Hippocampal formation (tissue), 2 donors: ENCODE results near the gene PRKRIP1.
A peak's percentile ranks its signal among the peaks of the same experiment; 100 is the strongest.
"Not testable (repeated sequence)": the region's sequence is repeated elsewhere in the genome, so short reads cannot be mapped to it uniquely, and the experiment has no call there.

ENCODE experiments used
- DNase-seq, 2 donors: peaks; one replicate each; lab custom pipeline; 2025; lab: John Stamatoyannopoulos, UW

PRKRIP1 gene

DNA sequence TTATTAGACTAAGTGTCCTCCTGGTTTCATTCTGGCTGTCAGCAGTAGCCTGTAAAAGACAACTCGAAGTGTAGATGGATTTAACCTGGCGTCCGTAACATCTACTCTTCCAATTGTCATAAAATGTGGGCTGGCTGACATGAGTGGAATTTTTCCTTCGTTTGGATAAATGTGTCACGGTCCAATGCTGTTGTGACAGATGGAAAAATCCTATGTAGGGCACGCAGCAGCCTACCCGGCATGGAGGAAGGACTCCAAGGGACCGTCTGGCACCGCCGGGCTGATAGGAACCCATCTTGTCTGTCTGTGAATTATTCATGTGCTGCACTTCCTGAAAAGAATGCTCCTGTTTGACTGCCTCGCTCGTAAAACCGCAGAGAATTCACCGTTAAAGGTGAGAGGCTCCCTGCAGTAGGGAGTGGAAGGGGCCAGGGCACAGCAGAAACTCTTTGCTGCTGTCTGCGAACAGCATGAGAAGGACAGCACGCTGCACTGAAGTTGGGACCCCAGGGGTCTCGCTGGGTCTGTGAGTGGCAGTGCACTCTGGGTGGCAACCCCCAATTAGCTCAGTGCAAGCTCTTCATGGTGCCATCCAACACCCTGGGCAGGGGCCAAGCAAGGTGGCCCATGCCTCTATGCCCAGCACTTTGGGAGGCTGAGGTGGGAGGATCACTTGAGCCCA is 35.6 kb downstream of the PRKRIP1 start:
- DNase-seq: peak in 1 of 2 donors; percentile 14

DNA sequence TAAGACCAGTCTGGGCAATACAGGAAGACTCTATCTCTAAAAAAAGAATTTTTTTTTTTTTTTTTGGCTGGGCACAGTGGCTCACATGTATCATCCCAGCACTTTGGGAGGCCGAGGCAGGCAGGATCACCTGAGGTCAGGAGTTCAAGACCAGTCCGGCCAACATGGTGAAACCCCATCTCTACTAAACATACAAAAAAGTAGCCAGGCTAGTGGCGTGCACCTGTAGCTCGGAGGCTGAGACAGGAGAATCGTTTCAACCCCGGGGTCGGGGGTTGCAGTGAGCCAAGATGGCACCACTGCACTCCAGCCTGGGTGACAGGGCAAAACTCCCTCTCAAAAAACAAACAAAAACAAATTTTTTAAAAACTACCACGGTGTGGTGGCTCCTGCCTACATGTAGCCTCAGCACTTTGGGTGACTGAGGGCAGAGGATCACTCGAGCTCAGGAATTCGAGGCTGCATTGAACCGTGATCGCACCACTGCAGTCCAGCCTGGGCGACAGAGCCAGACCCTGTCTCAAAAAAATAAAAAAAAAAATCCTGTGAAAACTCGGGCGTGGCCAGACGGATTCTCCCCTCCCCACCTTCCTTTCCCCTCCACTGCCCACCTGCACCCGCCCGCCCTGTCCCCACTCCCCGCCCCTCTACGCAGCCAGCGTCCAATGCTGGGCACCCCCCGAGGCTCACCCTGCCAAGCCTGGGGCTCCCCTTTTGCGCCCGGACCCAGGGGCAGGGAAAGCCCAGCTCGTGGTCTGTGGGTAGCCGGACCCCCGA is 36.5 kb downstream of the PRKRIP1 start:
- no peak for DNase-seq

DNA sequence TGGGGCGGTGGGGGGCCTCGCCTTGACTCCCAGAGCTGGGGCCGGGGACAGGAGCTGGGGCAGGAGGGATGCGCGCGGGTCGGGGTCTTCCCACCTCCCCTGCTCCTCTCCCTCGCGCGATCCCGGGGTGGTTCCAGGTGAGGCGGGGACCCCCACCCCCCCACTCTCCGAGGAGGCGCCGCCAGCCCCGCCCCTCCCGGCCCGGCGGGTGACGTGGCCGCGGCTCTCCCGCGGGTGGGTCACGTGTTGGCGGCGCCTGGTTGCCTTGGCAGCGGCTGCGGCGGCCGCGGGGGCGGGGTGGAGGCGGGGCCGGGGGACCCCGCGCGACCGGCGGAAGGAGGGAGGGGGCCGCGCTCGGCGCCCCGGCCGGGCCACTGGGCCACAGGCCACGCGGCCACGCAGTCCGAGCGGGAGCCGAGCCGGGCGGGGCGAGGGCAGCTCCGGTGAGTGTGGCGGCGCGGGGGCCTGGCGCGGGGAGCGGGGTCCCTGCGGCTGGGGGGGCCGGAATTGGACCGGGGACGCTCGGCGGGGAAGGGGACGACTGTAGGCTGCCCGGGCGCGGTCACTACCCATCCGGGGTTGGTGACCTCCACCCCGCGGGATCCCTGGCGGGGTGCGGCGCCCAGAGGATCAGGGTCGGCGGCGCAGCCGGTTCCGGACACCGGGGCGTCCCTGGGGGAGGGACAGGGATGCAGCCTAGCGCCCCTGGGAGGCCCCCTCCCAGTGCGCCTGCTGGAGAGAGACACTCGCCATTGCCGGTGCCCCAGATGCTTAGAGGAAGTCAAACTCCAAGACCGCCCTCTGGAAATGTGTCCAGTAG is 37.3 kb downstream of the PRKRIP1 start, which contains the start of gene ORAI2:
Gene ORAI2 (plus strand): TSS at position 357 of the 820 bp plus-strand sequence. CDS start 5,382 bp downstream, outside the sequence.
- peak; percentile 28 to 72 for DNase-seq

DNA sequence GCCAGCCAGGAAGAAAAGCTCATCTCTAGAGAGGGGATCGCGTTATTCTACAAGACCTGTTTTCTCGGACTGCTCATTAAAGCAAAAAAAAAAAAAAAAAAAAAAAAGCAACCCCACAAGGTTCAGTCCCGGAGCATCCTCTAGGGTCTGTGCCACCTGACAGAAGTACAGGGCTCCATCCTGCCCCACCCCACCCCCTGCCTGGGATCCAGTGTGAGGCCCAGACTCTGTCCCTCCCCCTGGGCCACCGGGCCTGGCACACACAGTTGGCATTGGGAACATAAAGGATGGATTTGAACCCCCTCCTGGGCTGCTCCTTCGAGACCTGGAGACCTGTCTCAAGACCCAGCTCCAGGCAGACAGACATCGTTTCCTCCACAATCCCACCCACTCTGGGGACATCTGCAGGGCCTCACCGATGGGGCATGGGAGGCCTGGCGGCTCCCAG is 37.9 kb downstream of the PRKRIP1 start:
- DNase-seq: no peak

DNA sequence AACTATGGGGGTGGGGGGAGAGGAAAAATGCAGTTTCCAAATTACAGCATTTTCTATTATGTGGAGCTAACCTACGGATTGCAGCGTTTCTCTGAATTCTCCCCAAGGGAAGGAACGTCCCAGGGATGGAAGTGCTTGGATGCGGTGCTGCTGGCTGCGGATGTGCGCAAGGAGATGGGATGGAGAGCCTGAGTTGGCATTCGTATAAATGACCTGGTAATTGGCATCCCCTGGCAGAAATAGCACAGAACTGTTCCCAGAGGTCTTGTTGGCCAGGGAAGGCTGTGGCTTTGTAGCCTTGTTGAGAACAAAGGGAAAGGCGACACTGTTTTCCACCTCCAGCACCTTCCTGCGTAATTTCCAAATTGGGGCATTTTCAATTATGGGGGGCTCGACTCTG is 40.0 kb downstream of the PRKRIP1 start:
- DNase-seq: no peak

DNA sequence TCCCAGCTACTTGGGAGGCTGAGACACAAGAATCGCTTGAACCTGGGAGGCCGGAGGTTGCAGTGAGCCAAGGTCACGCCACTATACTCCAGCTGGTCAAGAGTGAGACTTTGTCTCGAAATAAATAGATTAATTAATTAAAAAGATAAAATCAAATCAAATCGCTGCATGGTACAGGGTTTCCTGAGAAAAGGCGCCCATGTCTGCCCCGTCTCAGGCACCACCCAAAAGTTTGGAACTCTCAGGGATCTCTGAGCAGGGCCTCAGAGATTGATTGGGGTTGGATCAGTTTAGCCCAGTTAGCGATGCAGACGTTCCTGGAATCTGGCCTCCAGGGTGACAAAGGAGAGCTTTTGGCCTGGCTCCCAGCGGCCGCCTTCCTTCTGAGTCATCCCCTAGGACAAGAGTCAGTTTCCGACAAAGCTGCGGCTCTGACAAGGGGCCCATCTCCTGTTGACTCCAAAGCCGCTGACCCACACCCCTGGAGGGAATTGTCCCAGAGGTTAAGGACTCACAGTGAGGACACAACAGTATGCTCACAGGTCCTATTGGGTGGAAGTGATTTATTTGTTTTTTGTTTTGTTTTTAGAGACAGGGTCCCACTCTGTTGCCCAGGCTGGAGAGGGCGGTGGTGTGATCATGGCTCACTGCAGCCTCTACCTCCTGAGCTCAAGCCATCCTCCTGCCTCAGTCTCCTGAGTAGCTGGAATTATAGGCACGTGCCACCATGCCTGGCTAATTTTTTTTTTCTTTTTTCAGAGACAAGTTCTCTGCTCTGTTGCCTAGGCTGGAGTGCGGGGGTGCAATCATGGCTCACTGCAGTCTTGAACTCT is 44.0 kb downstream of the PRKRIP1 start:
- DNase-seq: no peak

DNA sequence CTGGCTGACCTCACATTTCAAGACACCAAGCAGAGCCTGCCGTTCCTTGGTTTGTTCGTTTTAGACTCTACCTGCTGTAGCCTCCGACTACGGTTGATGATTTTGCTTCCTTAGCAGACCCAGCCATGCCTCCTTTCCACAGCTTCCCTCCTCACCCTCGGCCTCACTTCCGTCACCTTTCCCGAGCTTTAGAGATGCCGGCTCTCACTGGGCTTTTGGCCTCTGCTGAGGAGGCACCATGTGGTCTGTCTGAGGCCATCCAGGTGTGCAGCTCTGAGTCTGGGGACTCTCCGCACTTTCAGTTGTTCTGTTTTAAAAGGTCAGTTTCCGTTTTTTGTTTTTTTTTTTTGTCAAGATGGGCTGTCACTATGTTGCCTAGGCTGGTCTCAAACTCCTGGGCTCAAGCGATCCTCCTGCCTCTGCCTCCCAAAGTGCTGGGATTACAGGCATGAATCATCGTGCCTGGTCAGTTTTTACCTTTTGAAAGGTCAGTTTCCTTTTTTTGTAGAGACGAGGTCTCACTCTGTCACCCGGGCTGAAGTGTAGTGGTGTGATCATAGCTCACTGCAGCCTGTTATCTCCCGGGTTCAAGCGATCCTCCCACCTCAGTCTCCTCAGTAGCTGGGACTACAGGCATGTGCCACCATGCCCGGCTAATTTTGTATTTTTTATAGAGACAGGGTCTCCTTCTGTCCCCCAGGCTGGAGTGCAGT is 49.0 kb downstream of the PRKRIP1 start:
- DNase-seq: no peak

DNA sequence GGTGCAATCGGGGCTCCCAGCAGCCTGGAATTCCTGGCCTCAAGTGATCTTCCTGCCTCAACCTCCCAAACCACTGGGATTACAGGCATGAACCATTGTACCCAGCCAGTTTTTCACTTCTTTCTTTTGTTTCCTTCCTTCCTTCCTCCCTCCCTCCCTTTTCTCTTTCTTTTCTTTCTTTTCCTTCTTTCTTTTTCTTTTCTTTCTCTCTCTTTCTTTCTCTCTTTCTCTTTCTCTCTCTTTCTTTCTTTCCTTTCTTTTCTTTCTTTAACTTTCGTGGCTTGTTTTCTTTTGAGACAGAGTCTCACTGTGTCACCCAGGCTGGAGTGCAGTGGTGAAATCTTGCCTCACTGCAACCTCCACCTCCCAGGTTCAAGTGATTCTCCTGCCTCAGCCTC is 49.5 kb downstream of the PRKRIP1 start:
- no peak for DNase-seq

DNA sequence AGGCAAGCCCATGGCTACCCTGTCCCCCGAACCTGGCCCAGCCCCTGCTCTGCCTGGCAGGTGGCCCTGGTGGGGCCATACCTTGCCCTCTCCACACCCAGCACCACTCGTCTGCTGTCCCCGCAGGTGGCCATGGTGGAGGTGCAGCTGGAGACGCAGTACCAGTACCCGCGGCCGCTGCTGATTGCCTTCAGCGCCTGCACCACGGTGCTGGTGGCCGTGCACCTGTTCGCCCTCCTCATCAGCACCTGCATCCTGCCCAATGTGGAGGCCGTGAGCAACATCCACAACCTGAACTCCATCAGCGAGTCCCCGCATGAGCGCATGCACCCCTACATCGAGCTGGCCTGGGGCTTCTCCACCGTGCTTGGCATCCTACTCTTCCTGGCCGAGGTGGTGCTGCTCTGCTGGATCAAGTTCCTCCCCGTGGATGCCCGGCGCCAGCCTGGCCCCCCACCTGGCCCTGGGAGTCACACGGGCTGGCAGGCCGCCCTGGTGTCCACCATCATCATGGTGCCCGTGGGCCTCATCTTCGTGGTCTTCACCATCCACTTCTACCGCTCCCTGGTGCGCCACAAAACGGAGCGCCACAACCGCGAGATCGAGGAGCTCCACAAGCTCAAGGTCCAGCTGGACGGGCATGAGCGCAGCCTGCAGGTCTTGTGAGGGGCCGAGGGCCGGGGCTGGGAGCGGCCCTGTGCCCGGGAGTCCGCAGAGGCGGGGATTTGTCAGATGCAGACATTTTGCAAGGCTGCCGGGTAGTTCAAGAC is 50.4 kb downstream of the PRKRIP1 start:
- no peak for DNase-seq

DNA sequence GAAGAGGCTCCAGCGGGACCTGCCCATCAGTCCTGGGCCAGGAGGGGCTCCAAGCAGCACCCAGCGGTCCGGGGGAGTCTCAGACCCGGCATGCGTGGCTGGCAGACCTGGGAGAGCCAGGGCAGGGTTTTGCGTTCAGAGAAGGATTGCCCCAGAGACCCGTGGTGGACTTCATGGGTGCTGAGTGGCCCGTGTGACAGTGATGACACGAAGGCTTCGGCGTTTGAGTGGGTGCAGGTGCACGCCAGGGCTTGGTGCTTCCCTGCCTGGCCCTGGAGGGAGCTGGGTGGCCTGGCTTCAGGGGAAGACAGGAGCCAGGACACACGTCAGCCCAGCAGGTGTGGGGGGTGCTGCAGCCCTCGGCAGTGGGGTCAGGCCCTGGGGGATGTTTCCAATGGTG is 51.1 kb downstream of the PRKRIP1 start:
- DNase-seq: no peak

DNA sequence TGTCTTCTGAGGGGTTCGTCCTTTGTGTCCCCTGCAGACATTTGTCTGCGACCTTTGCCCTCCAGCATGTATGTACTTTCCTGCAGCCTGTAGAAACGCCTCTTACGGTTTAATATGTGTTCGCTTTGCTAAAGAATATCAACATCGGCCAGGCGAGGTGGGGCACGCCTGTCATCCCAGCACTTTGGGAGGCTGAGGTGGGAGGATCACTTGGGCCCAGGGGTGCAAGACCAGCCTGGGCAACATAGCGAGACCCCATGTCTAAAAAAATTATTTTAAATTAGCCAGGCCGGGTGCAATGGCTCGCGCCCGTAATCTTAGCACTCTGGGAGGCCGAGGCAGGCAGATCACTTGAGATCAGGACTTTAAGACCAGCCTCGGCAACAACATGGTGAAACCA is 53.0 kb downstream of the PRKRIP1 start:
- no peak for DNase-seq

DNA sequence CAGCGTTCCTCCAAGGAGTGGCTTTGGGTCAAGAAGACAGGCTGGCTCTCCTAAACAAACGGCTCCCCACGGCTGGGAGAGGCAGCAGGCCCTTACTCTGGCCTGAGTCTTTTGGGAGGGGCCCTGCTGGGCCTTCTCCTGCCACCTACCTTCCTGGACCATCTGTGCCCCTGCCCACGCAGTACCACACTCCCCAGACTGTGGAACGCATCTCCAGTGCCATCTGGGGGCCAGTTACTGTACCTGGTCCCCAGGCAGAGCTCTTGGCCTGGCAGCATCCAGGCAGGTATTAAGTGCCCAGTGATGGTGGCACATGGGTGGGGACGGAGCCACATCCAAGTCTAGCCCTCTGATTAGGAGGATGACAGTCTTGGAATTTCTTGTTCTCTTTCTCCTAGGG is 54.1 kb downstream of the PRKRIP1 start:
- no peak for DNase-seq

DNA sequence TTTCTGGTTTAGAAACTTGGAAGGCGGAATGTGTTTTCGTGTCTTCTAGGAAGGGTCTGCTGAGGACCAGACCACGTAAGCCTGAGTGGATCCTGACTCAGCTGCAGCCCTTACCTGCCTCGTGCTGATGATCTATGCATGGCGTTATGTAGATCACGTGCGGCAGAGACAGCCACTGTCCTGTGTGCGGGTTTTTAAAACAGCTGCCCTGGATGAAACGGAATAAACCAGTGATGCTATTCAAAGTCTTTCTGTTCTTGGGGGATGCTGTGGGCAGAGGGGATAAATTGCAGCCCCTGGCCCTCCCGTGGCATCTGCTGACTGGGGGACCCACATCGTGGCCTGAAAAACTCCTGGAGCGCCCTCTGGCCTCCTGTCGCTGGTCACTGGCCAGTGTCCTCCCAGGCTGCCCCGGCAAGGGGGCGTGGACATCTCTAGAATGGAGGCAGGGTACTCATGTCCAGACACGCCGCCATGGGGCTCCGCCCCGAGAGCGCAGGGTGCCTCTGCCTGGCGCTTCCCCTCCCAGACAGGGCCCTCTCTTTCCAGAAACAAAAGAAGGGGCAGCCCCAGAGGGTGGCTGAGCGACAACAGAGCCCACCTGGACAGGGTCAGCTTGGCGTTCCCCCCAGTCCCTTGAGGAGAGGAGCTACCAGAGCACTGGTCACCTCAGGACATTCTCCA is 55.4 kb downstream of the PRKRIP1 start:
- DNase-seq: no peak

DNA sequence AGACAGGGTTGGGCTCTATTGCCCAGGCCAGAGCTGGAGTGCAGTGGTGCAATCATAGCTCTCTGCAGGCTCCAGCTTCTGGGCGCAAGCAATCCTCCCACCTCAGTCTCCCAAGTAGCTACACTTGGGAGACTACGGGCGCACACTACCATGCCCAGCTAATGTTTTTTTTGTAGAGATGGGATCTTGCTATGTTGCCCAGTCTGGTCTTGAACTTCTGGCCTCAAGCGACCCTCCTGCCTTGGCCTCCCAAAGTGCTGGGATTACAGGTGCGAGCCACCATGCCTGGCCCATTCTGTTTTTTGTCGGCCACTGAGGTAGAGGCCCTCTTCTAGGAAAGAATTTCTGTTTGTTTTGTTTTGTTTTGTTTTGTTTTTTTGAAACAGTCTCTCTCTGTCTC is 56.3 kb downstream of the PRKRIP1 start:
- no peak for DNase-seq

DNA sequence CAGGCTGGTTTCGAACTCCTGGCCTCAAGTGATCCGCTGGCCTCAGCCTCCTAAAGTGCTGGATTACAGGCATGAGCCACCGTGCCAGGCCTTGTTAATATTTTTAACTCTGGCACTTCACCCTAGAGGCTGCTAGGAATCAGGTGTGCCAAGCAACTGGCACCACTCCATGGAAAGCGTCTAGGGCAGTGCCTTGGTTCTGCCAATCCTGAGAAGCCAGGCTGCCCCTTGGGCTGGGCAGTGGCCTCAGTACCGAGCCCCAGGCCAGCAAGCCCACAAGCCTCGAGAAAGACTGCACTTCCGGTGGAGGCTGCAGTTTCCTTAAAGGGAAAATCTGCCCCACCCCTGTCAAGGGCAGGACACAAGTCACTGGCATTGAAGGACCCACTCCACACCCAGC is 57.2 kb downstream of the PRKRIP1 start:
- no peak for DNase-seq

DNA sequence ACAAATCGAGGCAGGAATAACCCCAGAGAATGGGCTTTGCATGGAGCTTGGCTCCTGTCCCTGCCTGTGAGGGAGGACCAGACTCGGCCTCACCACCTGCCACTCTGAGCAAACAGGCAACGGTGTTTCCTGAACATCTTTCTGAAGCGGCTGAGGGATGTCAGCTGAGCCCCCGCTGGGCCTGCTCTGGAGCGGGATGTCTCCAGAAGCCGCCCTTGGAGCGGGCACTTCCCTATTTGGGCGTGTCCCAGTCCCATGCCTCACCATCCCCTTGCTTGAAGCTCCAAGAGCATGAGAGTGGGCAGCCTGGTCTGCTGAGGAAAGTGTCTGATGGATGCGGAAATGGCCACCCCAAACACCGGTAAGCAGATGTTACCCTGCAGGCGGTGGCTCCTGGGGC is 58.3 kb downstream of the PRKRIP1 start:
- no peak for DNase-seq

DNA sequence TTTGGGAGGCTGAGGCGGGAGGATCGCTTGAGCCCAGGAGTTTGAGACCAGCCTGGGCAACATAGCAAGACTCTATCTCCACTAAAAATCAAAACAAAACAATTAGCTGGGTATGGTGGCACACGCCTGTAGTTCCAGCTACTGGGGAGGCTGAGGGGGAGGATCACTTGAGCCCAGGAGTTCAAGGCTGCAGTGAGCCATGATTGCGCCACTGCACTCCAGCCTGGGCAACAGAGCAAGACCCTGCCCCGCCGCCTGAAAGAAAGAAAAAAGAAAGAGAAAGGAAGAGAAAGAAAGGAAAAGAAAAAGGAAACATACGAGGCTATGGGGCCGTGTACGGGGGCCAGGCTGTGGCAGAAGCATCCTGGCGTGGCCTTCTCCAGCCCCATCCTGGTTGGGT is 58.8 kb downstream of the PRKRIP1 start:
- DNase-seq: not testable (repeated sequence)

DNA sequence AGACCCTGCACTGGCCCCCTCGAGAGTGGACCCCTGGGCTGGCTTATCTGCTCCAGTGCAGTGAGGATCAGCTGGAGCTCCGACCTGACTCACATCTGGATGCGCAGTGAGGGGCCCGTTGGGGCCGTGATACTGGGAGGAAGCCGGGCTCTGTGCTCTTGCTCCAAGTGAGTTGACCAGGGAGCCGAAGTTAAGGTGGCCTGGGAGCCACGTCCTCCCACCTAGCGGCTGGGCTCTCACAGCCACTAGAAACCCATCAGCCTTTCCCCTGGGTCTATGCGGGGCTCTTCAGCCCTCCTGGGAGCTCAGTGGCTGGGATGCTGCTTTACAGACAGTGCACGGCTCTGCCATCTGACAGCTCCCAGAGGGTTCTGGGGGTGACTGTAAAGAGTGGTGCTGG is 59.4 kb downstream of the PRKRIP1 start:
- no peak for DNase-seq

DNA sequence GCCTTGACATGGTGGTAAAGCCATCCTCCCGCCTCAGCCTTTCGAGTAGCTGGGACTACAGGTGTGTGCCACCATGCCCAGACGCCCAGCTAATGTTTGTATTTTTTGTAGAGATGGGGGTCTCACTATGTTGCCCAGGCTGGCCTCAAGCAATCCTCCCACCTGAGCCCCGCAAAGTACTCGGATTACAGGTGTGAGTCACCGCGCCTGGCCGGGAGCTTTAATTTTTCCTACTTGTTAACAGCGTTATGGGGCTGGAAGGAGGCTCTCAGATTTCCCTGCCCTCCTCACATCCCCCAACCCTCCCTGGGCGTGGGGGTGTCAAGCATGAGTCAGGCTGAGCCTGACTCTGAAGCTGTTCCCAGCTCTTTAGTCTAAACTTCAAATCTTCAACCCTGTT is 60.2 kb downstream of the PRKRIP1 start:
- no peak for DNase-seq
